Activated CD8-positive, alpha-beta T cell treated with anti-CD3 and anti-CD28 coated beads, Interleukin-2, amount 10 ng/mL, durations not matched to agents 7 days and 5 days (primary cell): Measurements from ENCODE around the gene BEAN1. TPM values are rescaled to one million over a fixed set of nuclear protein-coding genes. Genes with fewer than 3 reads are reported as not detected.
A peak's percentile ranks its signal among the peaks of the same experiment; 100 is the strongest.
"Not testable (repeated sequence)": the region's sequence is repeated elsewhere in the genome, so short reads cannot be mapped to it uniquely, and the experiment has no call there.

Source experiments
- ATAC-seq: fragments of 150-1000 bp; cut with Tn5 transposase; one replicate; pipeline ENCODE4 v1.10.0; 2021; ENCODE audit warnings: moderate library complexity
- CTCF ChIA-PET: fragments of 350-600 bp; sonication (Branson Sonifier 250); formaldehyde crosslinking; loops from one replicate; lab custom pipeline; 2021; ENCODE audit warnings: antibody characterized with exemption; lab: Charles Lee
- POLR2A ChIA-PET: fragments of 350-600 bp; sonication (Branson Sonifier 250); formaldehyde crosslinking; loops from one replicate; lab custom pipeline; 2021; ENCODE audit warnings: antibody characterized with exemption; lab: Charles Lee
- DNase-seq: peaks from one replicate; pipeline ENCODE4 v3.0.0-alpha.2; 2020
- H3K27ac Mint-ChIP-seq: one replicate; pipeline ENCODE4 v1.8.0; 2021; ENCODE audit warnings: mild to moderate bottlenecking, mixed read lengths
- H3K27me3 Mint-ChIP-seq: one replicate; pipeline ENCODE4 v1.8.0; 2021; ENCODE audit warnings: low read depth, mixed read lengths
- H3K36me3 Mint-ChIP-seq: one replicate; pipeline ENCODE4 v1.8.0; 2021; ENCODE audit warnings: low read depth, mixed read lengths
- H3K4me1 Mint-ChIP-seq: one replicate; pipeline ENCODE4 v1.8.0; 2021; ENCODE audit warnings: low read depth, mixed read lengths
- H3K4me3 Mint-ChIP-seq: one replicate; pipeline ENCODE4 v1.8.0; 2021; ENCODE audit warnings: mild to moderate bottlenecking, mixed read lengths
- H3K9me3 Mint-ChIP-seq: one replicate; pipeline ENCODE4 v1.8.0; 2022; ENCODE audit warnings: mixed read lengths; ENCODE audit not compliant: insufficient read depth
- total RNA-seq, 2 experiments: library from RNA; stranded (reverse); gene quantifications; one replicate each; pipeline ENCODE4 v1.2.3, GENCODE V29; 2021

Gene BEAN1
- total RNA-seq, 2 experiments from 2014 or later: not detected

DNA sequence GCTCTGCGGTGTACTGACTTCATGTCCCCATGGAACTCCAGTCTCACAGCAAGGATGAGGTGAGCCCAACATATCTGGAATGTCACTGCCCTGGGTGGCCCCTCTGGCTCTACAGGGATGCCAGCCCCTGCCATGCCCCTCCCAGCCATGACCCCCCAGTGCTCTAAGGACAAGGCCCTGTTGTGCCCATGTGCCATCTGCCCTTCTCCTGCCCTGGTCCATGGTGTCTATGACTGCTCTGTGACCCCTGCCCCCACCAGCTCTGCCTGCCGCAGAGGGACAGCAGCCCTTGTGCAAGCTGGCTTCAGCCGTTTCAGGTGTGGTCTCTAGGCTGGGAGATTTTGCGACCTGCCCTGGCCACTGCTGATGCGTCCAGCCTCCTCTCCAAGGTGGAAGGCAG, 82.5 kb downstream of the BEAN1 start:
- no peak for DNase-seq
- ChIA-PET POLR2A (interaction anchor here (0.7 kb wide), 1 partner anchor 683 kb away, joined by 3 read pairs; no protein-coding TSS in a partner anchor), CTCF (interaction anchor here (1.2 to 3.2 kb wide), 5 partner anchors 44 to 105 kb away, joined by 3 to 25 read pairs (median 5); partner anchors contain the start of gene CKLF)
- Mint-ChIP-seq H3K4me3 (no peak overlapping the region), H3K27ac (no peak overlapping the region), H3K9me3 (no peaks in the 10 kb centered on the region), H3K4me1 (peaks cover 7% of the 10 kb centered on the region), H3K36me3 (no peaks in the 10 kb centered on the region), H3K27me3 (no peaks in the 10 kb centered on the region)
- no peak for ATAC-seq

DNA sequence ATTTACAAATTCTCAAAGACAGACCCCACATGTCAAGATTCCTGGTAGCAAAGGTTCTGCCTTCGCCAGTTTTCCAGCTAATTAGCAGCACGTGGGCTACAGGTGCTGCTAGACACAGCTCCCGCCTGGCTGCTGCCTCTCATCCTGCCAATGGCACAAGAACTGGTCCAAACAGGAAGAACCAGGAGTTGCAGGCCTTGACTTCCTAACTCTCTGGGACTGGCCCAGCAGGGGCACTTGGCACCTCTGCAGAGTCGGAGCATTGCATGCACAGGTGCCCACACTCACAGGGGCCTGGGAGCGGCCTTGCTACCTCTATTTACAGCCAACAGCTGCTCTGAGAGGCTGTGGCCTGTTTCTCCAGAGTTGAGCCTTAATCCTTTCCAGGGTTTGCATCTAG, 83.2 kb downstream of the BEAN1 start:
- POLR2A ChIA-PET: interaction anchor here (0.6 to 0.9 kb wide), 3 partner anchors 11 to 378 kb away, joined by 3 read pairs; no protein-coding TSS in a partner anchor
- Mint-ChIP-seq H3K27ac (no peak overlapping the region), H3K27me3 (no peaks in the 10 kb centered on the region), H3K36me3 (no peaks in the 10 kb centered on the region), H3K4me3 (no peak overlapping the region), H3K4me1 (peaks cover 13% of the 10 kb centered on the region), H3K9me3 (no peaks in the 10 kb centered on the region)
- no peak for ATAC-seq
- DNase-seq: no peak
- CTCF ChIA-PET: interaction anchor here (1.2 to 3.2 kb wide), 7 partner anchors 20 to 105 kb away, joined by 3 to 25 read pairs (median 4); partner anchors contain the start of gene CKLF

DNA sequence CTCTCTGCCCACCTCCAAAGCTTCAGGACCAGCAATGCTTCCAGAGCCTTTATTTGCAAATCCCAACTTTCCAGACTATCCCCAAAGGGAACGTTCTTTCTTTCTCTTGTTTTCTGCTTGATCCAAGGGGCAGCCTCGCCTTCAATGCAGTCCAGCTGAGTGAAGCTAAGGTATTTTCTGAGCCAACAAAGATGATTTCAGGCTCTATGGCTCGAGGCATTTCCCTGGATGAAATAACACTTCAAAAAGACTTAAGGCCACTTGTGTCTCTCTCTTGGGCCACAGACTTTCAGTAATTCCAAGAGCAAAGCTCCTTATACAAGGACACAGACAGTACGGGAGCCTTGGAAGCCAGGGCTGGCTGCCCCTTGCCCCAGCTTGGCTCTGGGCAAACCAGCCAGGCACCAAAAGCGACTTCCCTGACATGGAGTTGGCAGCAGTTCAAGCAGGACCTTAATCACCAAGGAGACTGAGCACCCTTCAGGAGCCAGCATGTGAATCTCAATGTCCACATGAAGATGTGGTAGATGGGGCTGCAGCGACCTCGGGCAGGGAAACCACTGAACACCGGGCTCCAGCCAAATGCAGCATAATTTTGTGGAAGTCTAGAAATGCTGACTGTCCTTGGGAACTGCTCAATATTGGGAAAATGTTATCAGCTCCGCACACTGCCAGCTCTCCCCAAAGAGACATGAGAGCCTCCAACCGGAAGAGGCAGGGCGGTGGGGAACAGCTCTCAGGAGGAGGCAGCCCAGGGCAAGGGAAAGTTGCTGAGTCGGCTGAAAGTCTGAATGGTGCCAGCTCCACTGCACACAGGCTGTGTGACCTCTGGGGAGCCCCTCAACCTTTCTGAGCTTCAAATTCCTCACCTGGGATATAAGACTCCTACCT, 83.9 kb downstream of the BEAN1 start:
- CTCF ChIA-PET: interaction anchor here (1.0 to 3.2 kb wide), 12 partner anchors 11 to 105 kb away, joined by 3 to 25 read pairs (median 4); partner anchors contain the start of gene CKLF
- no peak for ATAC-seq
- H3K4me3 Mint-ChIP-seq: no peak overlapping the region

DNA sequence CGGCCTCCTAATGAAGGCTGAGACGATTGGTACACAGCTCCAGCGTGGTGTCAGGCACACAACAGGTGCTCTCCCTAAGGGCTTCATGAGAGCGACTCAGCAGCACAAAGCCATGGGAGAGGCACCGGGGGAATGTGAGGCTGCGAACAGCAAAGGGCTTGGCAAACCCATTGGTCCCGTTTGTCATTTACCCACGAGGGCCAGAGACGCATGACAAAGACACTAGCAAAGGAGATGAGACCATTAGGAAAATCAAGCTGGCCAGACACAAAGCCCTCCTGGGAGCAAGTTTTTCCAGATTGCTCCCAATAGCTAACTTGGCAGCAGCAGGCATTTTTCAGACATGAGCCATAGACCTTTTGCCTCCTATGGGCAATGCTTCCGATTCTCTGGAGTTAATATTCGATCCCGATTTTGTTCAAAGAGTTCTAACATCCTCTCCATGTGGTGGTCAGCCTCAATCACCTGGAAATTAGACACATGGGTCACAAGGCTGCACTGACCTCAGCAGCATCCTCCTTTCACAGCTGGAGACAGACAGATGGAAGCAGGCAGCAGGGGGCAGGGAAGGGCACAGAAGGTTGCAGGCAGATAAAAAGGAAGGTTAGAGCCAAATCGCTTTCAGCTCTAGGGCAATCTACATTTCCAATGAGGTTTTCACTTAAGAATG, 84.6 kb downstream of the BEAN1 start:
- CTCF ChIA-PET: interaction anchor here (0.7 to 3.2 kb wide), 15 partner anchors 11 to 105 kb away, joined by 3 to 25 read pairs (median 4); partner anchors contain the start of gene CKLF
- POLR2A ChIA-PET: interaction anchor here (1.0 to 1.1 kb wide), 3 partner anchors 12 to 93 kb away, joined by 3 to 4 read pairs (median 4); partner anchors contain the start of gene CKLF
- H3K9me3 Mint-ChIP-seq: no peaks in the 10 kb centered on the region
- H3K36me3 Mint-ChIP-seq: no peaks in the 10 kb centered on the region
- H3K27ac Mint-ChIP-seq: no peak overlapping the region
- ATAC-seq (no peak), DNase-seq (no peak)
- H3K4me1 Mint-ChIP-seq: peaks cover 27% of the 10 kb centered on the region
- H3K27me3 Mint-ChIP-seq: no peaks in the 10 kb centered on the region
- H3K4me3 Mint-ChIP-seq: no peak overlapping the region

More for the DNA sequence above, 83.9 kb downstream of the BEAN1 start:
- POLR2A ChIA-PET: interaction anchor here (0.6 to 0.9 kb wide), 3 partner anchors 10 to 377 kb away, joined by 3 read pairs; no protein-coding TSS in a partner anchor
- no peaks in the 10 kb centered on the region for H3K36me3 Mint-ChIP-seq
- H3K27me3 Mint-ChIP-seq: no peaks in the 10 kb centered on the region
- DNase-seq: no peak
- H3K27ac Mint-ChIP-seq: no peak overlapping the region
- H3K9me3 Mint-ChIP-seq: no peaks in the 10 kb centered on the region
- peaks cover 19% of the 10 kb centered on the region for H3K4me1 Mint-ChIP-seq

DNA sequence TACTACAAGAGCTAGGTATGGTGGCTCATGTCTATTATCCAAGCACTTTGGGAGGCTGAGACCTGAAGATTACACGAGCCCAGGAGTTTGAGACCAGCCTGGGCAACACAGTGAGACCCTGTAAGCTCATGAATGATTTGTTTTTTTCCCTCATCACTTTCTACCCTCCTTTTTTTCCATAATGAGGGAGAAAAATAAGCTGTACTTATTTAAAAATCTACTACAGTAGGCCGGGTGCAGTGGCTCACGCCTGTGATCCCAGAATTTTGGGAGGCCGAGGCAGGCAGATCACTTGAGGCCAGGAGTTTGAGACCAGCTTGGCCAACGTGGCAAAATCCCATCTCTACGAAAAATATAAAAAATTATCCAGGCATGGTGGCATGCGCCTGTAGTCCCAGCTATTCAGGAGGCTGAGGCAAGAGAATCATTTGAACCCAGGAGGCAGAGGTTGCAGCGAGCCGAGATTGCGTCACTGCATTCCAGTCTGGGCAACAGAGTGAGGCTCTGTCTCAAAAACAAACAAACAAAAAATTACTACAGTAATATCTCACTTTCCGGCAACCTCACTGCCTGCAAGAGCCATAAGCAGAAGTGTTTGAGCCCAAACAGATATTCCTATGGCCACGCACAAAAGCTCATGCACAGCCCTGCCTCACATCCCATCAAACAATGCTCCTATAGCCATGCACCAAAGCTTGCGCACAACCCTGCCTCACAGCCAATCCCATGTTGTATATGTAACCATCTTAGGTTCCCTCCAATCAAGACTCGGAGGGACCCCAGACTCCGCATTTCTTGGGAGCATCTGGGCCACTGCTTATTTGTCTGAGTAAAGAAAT, 85.4 kb downstream of the BEAN1 start:
- peaks cover 2% of the 10 kb centered on the region for H3K36me3 Mint-ChIP-seq
- no peak for DNase-seq
- no peak for ATAC-seq
- no peaks in the 10 kb centered on the region for H3K27me3 Mint-ChIP-seq
- H3K9me3 Mint-ChIP-seq: no peaks in the 10 kb centered on the region
- CTCF ChIA-PET: interaction anchor here (0.7 to 3.2 kb wide), 14 partner anchors 10 to 106 kb away, joined by 3 to 25 read pairs (median 4); partner anchors contain the start of gene CKLF
- no peak overlapping the region for H3K4me3 Mint-ChIP-seq
- no peak overlapping the region for H3K27ac Mint-ChIP-seq
- POLR2A ChIA-PET: interaction anchor here (1.0 to 1.1 kb wide), 3 partner anchors 12 to 93 kb away, joined by 3 to 4 read pairs (median 4); partner anchors contain the start of gene CKLF
- H3K4me1 Mint-ChIP-seq: peaks cover 35% of the 10 kb centered on the region

DNA sequence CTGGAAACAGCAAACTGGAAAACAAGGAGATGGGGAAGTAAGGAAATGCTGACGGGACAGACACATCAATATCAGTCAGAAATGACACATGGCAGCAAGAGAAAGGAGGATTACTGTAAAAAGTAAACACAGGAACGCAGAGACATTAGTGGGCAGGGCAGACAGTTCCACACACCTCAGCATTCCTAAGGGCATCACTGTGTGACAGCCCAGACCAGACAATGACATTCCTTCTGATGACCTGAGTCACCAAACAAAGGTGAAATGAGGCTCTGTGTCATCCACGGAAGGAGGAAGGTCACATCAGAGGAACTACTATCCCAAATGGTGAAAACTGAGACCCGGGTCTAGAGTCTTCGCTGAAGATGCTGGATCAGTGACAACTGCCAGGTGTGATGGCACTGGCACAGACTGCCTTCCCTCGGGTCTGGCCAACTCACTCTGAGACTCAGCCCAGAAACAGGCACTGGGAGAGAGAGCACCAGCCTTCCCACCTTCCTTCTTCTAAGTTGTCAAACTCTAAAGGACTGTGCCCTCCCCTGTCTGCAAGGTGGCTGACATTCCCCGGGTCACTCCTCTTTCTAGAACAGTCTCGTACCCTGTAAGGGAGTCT, 86.1 kb downstream of the BEAN1 start:
- ATAC-seq (no peak), DNase-seq (no peak)
- ChIA-PET CTCF (interaction anchor here (1.5 to 1.6 kb wide), 3 partner anchors 21 to 95 kb away, joined by 4 to 7 read pairs (median 5); no protein-coding TSS in a partner anchor), POLR2A (no interaction called here)
- H3K9me3 Mint-ChIP-seq: no peaks in the 10 kb centered on the region
- no peak overlapping the region for H3K27ac Mint-ChIP-seq
- peaks cover 2% of the 10 kb centered on the region for H3K36me3 Mint-ChIP-seq
- no peak overlapping the region for H3K4me3 Mint-ChIP-seq
- no peaks in the 10 kb centered on the region for H3K27me3 Mint-ChIP-seq
- H3K4me1 Mint-ChIP-seq: peaks cover 42% of the 10 kb centered on the region

DNA sequence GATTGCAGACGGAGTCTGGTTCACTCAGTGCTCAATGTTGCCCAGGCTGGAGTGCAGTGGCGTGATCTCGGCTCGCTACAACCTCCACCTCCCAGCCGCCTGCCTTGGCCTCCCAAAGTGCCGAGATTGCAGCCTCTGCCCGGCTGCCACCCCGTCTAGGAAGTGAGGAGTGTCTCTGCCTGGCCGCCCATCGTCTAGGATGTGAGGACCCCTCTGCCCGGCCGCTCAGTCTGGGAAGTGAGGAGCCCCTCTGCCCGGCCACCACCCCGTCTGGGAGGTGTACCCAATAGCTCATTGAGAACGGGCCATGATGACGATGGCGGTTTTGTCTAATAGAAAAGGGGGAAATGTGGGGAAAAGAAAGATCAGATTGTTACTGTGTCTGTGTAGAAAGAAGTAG, 87.3 kb downstream of the BEAN1 start:
- H3K4me1 Mint-ChIP-seq: peaks cover 50% of the 10 kb centered on the region
- CTCF ChIA-PET, H3K36me3 Mint-ChIP-seq, H3K9me3 Mint-ChIP-seq, H3K27ac Mint-ChIP-seq, DNase-seq, ATAC-seq, H3K27me3 Mint-ChIP-seq, H3K4me3 Mint-ChIP-seq: not testable (repeated sequence)
- POLR2A ChIA-PET: interaction anchor here (1.8 kb wide), 1 partner anchor 107 kb away, joined by 4 read pairs; no protein-coding TSS in a partner anchor

DNA sequence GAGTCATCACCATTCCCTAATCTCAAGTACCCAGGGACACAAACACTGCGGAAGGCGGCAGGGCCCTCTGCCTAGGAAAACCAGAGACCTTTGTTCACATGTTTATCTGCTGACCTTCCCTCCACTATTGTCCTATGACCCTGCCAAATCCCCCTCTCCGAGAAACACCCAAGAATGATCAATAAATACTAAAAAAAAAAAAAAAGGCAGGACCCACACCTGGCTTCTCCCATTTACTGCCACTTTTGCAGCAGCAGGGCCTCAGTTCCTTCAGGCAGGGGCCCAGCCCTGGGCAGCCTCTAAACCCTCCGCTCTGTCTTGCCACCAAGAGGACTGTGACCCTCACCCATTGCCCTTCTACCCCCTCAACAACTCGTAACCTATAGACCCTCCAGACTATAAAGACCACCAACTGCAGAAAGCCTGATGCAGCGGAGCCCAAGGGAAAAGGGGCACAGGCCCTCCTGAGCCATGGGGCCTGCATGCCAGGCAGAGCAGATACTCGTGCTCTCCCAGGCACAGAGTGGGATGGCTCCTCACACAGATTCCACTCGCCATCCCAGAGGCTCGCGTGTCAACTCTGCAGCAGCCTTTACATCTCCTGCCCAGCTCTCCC, 88.0 kb downstream of the BEAN1 start:
- not testable (repeated sequence) for H3K9me3 Mint-ChIP-seq, H3K36me3 Mint-ChIP-seq, H3K27me3 Mint-ChIP-seq, DNase-seq, H3K4me3 Mint-ChIP-seq, ATAC-seq
- CTCF ChIA-PET: interaction anchor here (0.6 to 1.5 kb wide), 17 partner anchors 9 to 173 kb away, joined by 4 to 13 read pairs (median 5); partner anchors contain the start of genes CKLF and TK2
- peaks cover 57% of the 10 kb centered on the region for H3K4me1 Mint-ChIP-seq
- peak overlapping the region; percentile 94 for H3K27ac Mint-ChIP-seq
- POLR2A ChIA-PET: interaction anchor here (0.9 to 1.8 kb wide), 5 partner anchors 9 to 108 kb away, joined by 3 to 9 read pairs (median 5); partner anchors contain the start of gene CKLF

DNA sequence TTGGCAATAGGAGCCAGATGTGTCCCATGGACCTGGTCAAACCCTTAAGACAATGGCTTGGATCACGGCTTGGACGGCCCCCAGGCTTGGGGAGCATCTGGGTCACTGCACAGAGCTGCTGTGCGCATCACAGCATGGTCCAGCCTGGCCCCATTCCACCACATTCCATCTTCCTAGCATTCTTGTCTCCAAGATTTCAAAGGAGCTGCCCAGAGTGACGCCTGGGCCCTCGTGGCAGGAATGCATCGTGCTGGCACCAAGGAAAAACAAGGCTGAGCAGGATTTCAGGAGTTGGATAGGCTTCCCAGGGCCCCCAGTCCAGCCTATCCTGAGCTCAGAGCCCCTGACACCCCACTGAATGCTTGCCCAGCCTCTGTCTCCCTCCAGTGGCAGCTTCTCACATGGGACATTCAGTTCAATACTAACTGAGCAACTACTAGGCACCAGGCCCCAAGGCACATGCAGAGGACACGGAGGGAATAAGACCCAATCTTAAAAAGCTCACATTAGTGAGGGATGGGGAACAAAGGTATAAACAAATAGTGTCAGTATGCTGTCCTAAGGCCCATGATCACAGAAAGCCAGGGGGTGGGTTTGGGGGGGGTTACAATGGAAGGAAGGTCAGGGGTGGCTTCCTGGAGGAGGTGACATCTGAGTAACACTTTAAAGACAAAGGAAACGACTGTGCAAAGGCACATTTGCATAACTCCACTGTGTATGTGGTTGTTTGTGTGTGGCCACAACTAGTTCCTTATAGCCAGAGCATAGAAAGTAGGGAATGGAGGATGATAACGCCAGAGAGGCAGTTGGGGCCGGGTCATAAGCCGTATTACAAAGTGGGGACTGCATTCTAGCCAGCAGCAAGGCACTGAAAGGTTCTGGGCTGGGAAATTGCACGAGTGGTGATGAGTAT, 88.8 kb downstream of the BEAN1 start:
- peak; percentile 12 for ATAC-seq
- H3K9me3 Mint-ChIP-seq: no peaks in the 10 kb centered on the region
- DNase-seq: peak; percentile 59

More for the DNA sequence above, 88.8 kb downstream of the BEAN1 start:
- ChIA-PET CTCF (interaction anchor here (0.6 to 1.5 kb wide), 17 partner anchors 8 to 174 kb away, joined by 4 to 13 read pairs (median 5); partner anchors contain the start of genes CKLF and TK2), POLR2A (interaction anchor here (0.9 to 1.8 kb wide), 5 partner anchors 9 to 109 kb away, joined by 3 to 9 read pairs (median 5); partner anchors contain the start of gene CKLF)
- peak overlapping the region; percentile 74 for H3K4me3 Mint-ChIP-seq
- H3K27me3 Mint-ChIP-seq: no peaks in the 10 kb centered on the region
- peaks cover 64% of the 10 kb centered on the region for H3K4me1 Mint-ChIP-seq
- H3K27ac Mint-ChIP-seq: peak overlapping the region; percentile 94
- peaks cover 2% of the 10 kb centered on the region for H3K36me3 Mint-ChIP-seq
